Skeletal muscle tissue (tissue), 4 donors: ENCODE measurements around the gene ZCCHC24. TPM values are rescaled to one million over a fixed set of nuclear protein-coding genes. Genes with fewer than 3 reads are reported as not detected.

Source experiments
- H3K27ac ChIP-seq: one replicate; pipeline ENCODE4 v1.7.0; 2013; ENCODE audit warnings: mild to moderate bottlenecking, low read depth, low read length, inconsistent platforms
- H3K27me3 ChIP-seq, 3 donors: one replicate each; pipeline ENCODE4 v1.7.0; 2013; ENCODE audit warnings: low read length in 3 of 3; ENCODE audit not compliant: control insufficient read depth in 3 of 3, insufficient read depth in 3 of 3
- H3K36me3 ChIP-seq, 3 donors: one replicate each; pipeline ENCODE4 v1.7.0; 2013; ENCODE audit warnings: low read length in 3 of 3; ENCODE audit not compliant: control insufficient read depth in 3 of 3, insufficient read depth in 3 of 3
- H3K4me1 ChIP-seq, 3 donors: one replicate each; pipeline ENCODE4 v1.7.0; 2013; ENCODE audit warnings: low read length in 3 of 3, mild to moderate bottlenecking in 3 of 3; ENCODE audit not compliant: control insufficient read depth in 3 of 3, insufficient read depth in 3 of 3
- H3K4me3 ChIP-seq, 3 donors: one replicate each; pipeline ENCODE4 v1.7.0; 2013; ENCODE audit warnings: low read length in 3 of 3
- H3K9ac ChIP-seq, 3 donors: one replicate each; pipeline ENCODE4 v1.7.0; 2013; ENCODE audit warnings: low read length in 3 of 3, mild to moderate bottlenecking in 3 of 3, moderate library complexity in 2 of 3, low read depth in 1 of 3
- H3K9me3 ChIP-seq, 3 donors: one replicate each; pipeline ENCODE4 v1.7.0; 2013; ENCODE audit warnings: low read length in 3 of 3; ENCODE audit not compliant: control insufficient read depth in 3 of 3
- total RNA-seq: library from RNA; depleted of rRNA; stranded (reverse); fragments of >200 nt; gene quantifications from one replicate; pipeline ENCODE4 v1.2.3, GENCODE V29; 2014
- donor health status: Osteomylitis.

The ZCCHC24 gene
- total RNA-seq, 1 donor from 2014 or later, result 20.9 TPM

DNA sequence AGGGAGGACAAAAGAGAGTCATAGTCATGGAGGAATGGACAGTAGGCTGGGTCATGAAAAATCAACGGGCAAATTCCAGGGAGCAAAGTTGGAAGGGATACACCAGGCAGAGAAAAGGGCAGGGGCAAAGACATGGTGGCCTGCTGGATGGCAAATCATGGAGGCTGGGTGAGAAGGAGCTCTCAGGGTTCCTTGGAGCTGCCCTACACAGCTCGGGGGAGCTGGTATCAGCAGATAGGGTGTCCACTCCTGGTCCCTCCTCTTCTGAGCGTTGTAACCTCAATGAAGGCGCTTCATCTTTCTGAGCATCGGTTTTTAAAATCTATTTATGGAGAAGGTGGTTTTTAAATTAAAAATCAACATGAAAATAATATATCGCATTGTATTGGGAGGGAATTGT is 39.1 kb upstream of the ZCCHC24 start:
- Histone ChIP-seq H3K27me3 (no peaks in the 10 kb centered on the region), H3K36me3 (no peaks in the 10 kb centered on the region), H3K4me3 (no peak overlapping the region), H3K9ac (no peak overlapping the region), H3K9me3 (no peaks in the 10 kb centered on the region), H3K4me1 (peaks cover 14 to 18% (median 17%) of the 10 kb centered on the region in 3 donors), H3K27ac (peak overlapping the region; percentile 60)

GRCh38 chr10:79483948-79484347 is 38.5 kb upstream of the ZCCHC24 start:
- Histone ChIP-seq H3K36me3 (no peaks in the 10 kb centered on the region), H3K9me3 (no peaks in the 10 kb centered on the region), H3K9ac (no peak overlapping the region), H3K27me3 (no peaks in the 10 kb centered on the region), H3K4me3 (no peak overlapping the region), H3K4me1 (peaks cover 13 to 16% (median 15%) of the 10 kb centered on the region in 3 donors), H3K27ac (peak overlapping the region; percentile 60)

DNA sequence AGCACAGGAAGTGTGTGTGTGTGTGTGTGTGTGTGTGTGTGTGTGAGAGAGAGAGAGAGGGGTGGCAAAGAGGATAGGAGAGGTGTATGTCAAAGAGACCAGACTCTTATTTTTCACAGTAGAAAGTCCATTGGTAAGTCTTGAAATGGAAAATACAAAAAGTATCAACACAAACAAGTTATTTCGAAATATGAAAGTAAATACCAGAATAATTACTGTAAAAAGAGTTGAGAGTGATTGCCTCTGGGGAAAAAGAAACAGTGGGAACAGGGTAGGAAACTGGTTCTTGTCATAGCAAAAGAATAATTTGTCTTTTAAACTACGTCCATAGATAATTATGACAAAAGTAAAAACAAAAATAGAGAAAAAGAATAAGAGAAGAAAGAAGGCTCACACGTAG is 37.9 kb upstream of the ZCCHC24 start:
- H3K27me3 ChIP-seq, result no peaks in the 10 kb centered on the region
- H3K9me3 ChIP-seq, result no peaks in the 10 kb centered on the region
- H3K36me3 ChIP-seq, result no peaks in the 10 kb centered on the region
- no peak overlapping the region for H3K9ac ChIP-seq
- peak overlapping the region; percentile 60 for H3K27ac ChIP-seq
- H3K4me3 ChIP-seq, result no peak overlapping the region
- H3K4me1 ChIP-seq, result peaks cover 8 to 10% (median 10%) of the 10 kb centered on the region in 3 donors

- H3K27ac ChIP-seq, result peak overlapping the region; percentile 60
These were observed 37.3 kb upstream of the ZCCHC24 start for GRCh38 chr10:79482741-79483140.

DNA sequence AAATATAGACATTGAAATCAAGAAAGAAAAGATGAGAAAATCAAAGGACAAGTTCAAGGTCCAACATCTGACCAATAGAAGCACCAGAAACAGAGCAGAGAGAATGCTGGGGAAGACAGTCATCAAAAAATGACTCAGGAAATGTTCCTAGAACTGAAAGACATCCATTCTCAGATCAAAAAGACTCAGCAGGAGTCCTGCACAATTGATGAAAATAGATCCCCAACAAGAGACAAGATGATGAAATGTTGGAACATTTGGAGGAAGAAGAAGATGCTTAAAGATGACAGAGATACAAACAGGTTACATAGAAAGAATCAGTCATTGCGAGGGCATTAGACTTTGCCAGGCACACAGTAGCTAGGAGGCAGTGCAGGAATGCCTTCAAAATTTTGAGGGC is 36.9 kb upstream of the ZCCHC24 start:
- Histone ChIP-seq H3K27ac (peak overlapping the region; percentile 60), H3K9me3 (no peaks in the 10 kb centered on the region), H3K4me3 (no peak overlapping the region), H3K36me3 (no peaks in the 10 kb centered on the region), H3K27me3 (no peaks in the 10 kb centered on the region), H3K4me1 (peaks cover under 1 to 5% (median 2%) of the 10 kb centered on the region in 3 donors), H3K9ac (no peak overlapping the region)

More at GRCh38 chr10:79482741-79483140, 37.3 kb upstream of the ZCCHC24 start:
- Histone ChIP-seq H3K9ac (no peak overlapping the region), H3K9me3 (no peaks in the 10 kb centered on the region), H3K4me1 (peaks cover 5% of the 10 kb centered on the region in 3 donors), H3K27me3 (no peaks in the 10 kb centered on the region), H3K4me3 (no peak overlapping the region), H3K36me3 (no peaks in the 10 kb centered on the region)

- Histone ChIP-seq H3K27me3 (no peaks in the 10 kb centered on the region), H3K36me3 (no peaks in the 10 kb centered on the region), H3K4me1 (peaks cover 0 to 2% (median 2%) of the 10 kb centered on the region in 3 donors), H3K4me3 (no peak overlapping the region), H3K9me3 (no peaks in the 10 kb centered on the region), H3K27ac (no peak overlapping the region), H3K9ac (no peak overlapping the region)
These were observed 34.0 kb upstream of the ZCCHC24 start for GRCh38 chr10:79479283-79479909.

GRCh38 chr10:79477456-79477855 is 32.0 kb upstream of the ZCCHC24 start:
- Histone ChIP-seq H3K4me3 (no peak overlapping the region), H3K4me1 (no peaks in the 10 kb centered on the region), H3K27ac (no peak overlapping the region), H3K9ac (no peak overlapping the region), H3K9me3 (no peaks in the 10 kb centered on the region), H3K36me3 (no peaks in the 10 kb centered on the region), H3K27me3 (no peaks in the 10 kb centered on the region)

DNA sequence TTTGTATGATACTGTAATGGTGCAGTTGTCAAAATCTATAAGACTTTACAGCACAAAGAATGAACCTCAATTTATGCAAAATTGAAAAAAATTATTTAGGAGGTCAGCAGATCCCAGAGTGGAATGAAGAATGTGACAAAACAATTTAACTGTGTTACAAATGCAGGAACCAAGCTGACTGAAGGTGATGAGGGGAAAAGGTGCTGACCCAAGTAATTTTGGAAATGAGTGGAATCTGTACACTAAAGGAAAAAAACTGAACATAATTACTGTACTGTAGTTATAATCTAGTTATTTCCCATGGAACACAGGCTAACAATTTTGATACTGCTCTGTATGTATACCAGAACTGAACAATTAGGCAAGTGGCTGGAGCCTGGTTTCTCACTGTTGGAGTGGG is 31.2 kb upstream of the ZCCHC24 start:
- Histone ChIP-seq H3K27me3 (no peaks in the 10 kb centered on the region), H3K9me3 (no peaks in the 10 kb centered on the region), H3K36me3 (no peaks in the 10 kb centered on the region), H3K4me3 (no peak overlapping the region), H3K4me1 (no peaks in the 10 kb centered on the region), H3K9ac (no peak overlapping the region), H3K27ac (no peak overlapping the region)

GRCh38 chr10:79475877-79476276 is 30.5 kb upstream of the ZCCHC24 start:
- Histone ChIP-seq H3K9me3 (no peaks in the 10 kb centered on the region), H3K4me1 (no peaks in the 10 kb centered on the region), H3K9ac (no peak overlapping the region), H3K4me3 (no peak overlapping the region), H3K27me3 (no peaks in the 10 kb centered on the region), H3K36me3 (no peaks in the 10 kb centered on the region), H3K27ac (no peak overlapping the region)

- Histone ChIP-seq H3K4me1 (no peaks in the 10 kb centered on the region), H3K27me3 (no peaks in the 10 kb centered on the region), H3K9ac (no peak overlapping the region), H3K27ac (no peak overlapping the region), H3K9me3 (no peaks in the 10 kb centered on the region), H3K4me3 (no peak overlapping the region), H3K36me3 (no peaks in the 10 kb centered on the region)
These were observed 29.8 kb upstream of the ZCCHC24 start for GRCh38 chr10:79475119-79475653.
